Keratinocyte (primary cell): ENCODE results near the gene CLDND1.

Experiments used
- CTCF ChIP-seq, 3 experiments: IDR thresholded peaks in 1 of 3; conservative IDR thresholded peaks in 1 of 3; optimal IDR thresholded peaks in 1 of 3; 2 replicates in 2 of 3; 3 replicates in 1 of 3; pipeline versions ENCODE3 to v1.5.1; 2011; ENCODE audit warnings: low read length in 3 of 3, mild to moderate bottlenecking in 3 of 3, moderate library complexity in 2 of 3, control low read depth in 1 of 3, inconsistent platforms in 1 of 3; ENCODE audit not compliant: insufficient read depth in 2 of 3; ENCODE audit errors: extremely low read depth in 1 of 3
- EZH2 ChIP-seq: IDR thresholded peaks from one replicate; pipeline ENCODE4 v1.6.1; 2012; ENCODE audit warnings: inconsistent platforms, mild to moderate bottlenecking, low read length, moderate library complexity

GRCh38 chr3:98501863-98502576 lies 20.7 kb downstream of the CLDND1 start:
- no peak for TF ChIP-seq CTCF (optimal IDR thresholded peaks at IDR 0.05 in 1 of 3, IDR thresholded peaks at IDR 0.05 in 1 of 3, conservative IDR thresholded peaks at IDR 0.05 in 1 of 3; ENCODE audit: extremely low read depth in 1 of 3, insufficient read depth in 2 of 3, low read length in 3 of 3)
- TF ChIP-seq EZH2, result no peak
